ENCODE results near the gene DGCR2. TPM values are rescaled to one million over a fixed set of nuclear protein-coding genes. Genes with fewer than 3 reads are reported as not detected.

The DGCR2 gene
- total and polyA plus RNA-seq, 2 experiments from 2014 or later, result 65.8 to 82.1 TPM

DNA sequence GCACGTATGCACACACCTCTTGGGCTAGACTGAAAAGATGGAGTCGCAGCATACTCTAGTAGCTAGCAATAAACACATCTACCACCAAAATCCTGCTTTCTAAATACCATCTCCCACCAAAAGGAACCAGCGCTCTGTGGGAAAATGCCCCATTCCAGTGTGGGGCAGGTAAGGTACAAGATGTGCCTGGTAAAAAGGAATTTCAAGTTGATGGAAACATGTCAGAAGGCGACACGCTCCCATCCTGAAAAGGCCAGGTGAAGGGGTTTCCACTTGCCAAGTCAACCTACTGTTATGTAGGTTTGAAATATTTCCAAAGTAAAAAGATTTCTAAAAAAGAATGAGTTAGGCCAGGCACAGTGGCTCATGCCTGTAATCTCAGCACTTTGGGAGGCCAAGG, 8.8 kb downstream of the DGCR2 start:
- no peaks in the 10 kb centered on the region for H3K4me1 ChIP-seq (ENCODE audit: low read depth)
- H3K4me3 ChIP-seq, result no peak overlapping the region
- TF ChIP-seq, protein P1, sequence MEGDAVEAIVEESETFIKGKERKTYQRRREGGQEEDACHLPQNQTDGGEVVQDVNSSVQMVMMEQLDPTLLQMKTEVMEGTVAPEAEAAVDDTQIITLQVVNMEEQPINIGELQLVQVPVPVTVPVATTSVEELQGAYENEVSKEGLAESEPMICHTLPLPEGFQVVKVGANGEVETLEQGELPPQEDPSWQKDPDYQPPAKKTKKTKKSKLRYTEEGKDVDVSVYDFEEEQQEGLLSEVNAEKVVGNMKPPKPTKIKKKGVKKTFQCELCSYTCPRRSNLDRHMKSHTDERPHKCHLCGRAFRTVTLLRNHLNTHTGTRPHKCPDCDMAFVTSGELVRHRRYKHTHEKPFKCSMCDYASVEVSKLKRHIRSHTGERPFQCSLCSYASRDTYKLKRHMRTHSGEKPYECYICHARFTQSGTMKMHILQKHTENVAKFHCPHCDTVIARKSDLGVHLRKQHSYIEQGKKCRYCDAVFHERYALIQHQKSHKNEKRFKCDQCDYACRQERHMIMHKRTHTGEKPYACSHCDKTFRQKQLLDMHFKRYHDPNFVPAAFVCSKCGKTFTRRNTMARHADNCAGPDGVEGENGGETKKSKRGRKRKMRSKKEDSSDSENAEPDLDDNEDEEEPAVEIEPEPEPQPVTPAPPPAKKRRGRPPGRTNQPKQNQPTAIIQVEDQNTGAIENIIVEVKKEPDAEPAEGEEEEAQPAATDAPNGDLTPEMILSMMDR (IDR thresholded peaks at IDR 0.05; ENCODE audit: low read depth, low read length), result no peak
- H3K9me3 ChIP-seq (ENCODE audit: low read depth), result no peaks in the 10 kb centered on the region
- DNase-seq (ENCODE audit: low read depth in 1 of 2, low spot score in 1 of 2), result no peak
- no peaks in the 10 kb centered on the region for H3K36me3 ChIP-seq
- no peak overlapping the region for H3K27ac ChIP-seq
- H3K27me3 ChIP-seq, result no peaks in the 10 kb centered on the region

DNA sequence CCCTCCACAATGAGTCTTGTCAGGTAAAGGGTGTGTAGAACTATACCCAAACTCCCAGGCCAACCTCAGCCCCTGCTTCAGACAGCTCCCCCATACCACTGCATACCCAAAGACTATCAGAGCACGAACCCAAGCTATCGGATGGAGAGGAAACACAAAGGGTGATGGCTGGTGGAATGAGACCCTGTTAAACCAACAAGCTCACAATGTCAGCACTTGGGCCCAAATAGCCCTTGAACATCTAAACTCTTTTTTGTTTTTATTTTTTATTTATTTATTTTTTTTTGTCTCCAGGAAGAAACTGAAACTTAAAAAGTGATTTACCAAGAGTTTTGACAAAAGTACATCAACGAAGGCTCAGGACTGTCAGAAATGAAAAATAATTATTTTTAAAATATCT, 10.6 kb downstream of the DGCR2 start:
- no peak overlapping the region for H3K4me3 ChIP-seq
- no peaks in the 10 kb centered on the region for H3K4me1 ChIP-seq (ENCODE audit: low read depth)
- H3K27ac ChIP-seq, result no peak overlapping the region
- DNase-seq (ENCODE audit: low read depth in 1 of 2, low spot score in 1 of 2), result no peak
- H3K36me3 ChIP-seq, result no peaks in the 10 kb centered on the region
- TF ChIP-seq, protein P1 (IDR thresholded peaks at IDR 0.05; ENCODE audit: low read depth, low read length), result no peak
- no peaks in the 10 kb centered on the region for H3K27me3 ChIP-seq
- H3K9me3 ChIP-seq (ENCODE audit: low read depth), result no peaks in the 10 kb centered on the region

- Histone ChIP-seq H3K27ac (no peak overlapping the region), H3K27me3 (no peaks in the 10 kb centered on the region), H3K9me3 (ENCODE audit: low read depth) (no peaks in the 10 kb centered on the region), H3K4me3 (no peak overlapping the region), H3K36me3 (no peaks in the 10 kb centered on the region), H3K4me1 (ENCODE audit: low read depth) (no peaks in the 10 kb centered on the region)
- TF ChIP-seq, protein P1 (IDR thresholded peaks at IDR 0.05; ENCODE audit: low read depth, low read length), result no peak
- DNase-seq (ENCODE audit: low read depth in 1 of 2, low spot score in 1 of 2), result no peak
These were observed 11.1 kb downstream of the DGCR2 start for GRCh38 chr22:19111140-19111539.

- H3K4me3 ChIP-seq, result no peak overlapping the region
- H3K36me3 ChIP-seq, result no peaks in the 10 kb centered on the region
- TF ChIP-seq, protein P1 (IDR thresholded peaks at IDR 0.05; ENCODE audit: low read depth, low read length), result no peak
- no peaks in the 10 kb centered on the region for H3K9me3 ChIP-seq (ENCODE audit: low read depth)
- no peak overlapping the region for H3K27ac ChIP-seq
- DNase-seq (ENCODE audit: low read depth in 1 of 2, low spot score in 1 of 2), result no peak
- H3K4me1 ChIP-seq (ENCODE audit: low read depth), result no peaks in the 10 kb centered on the region
- no peaks in the 10 kb centered on the region for H3K27me3 ChIP-seq
These were observed 11.6 kb downstream of the DGCR2 start for GRCh38 chr22:19110646-19111045.

DNA sequence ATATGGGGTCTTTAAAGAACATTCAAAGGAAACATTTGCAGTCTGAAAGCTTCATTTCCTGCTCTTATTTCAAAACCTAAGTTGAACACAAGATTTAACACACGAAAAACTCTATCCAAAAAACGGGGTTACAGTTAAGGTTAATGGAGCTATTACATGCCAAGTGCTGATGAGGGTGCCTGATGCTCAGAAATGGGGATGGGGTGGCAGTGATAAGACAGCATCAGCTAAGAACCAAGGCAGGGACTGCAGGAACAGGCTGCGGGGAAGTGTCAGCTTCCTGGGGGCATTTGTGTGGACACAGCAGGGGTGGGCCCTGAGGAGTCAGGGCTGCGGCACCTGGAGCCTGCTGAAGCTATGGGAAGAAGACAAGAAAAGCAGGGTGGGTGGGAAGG, 12.2 kb downstream of the DGCR2 start:
- Histone ChIP-seq H3K27ac (no peak overlapping the region), H3K9me3 (ENCODE audit: low read depth) (no peaks in the 10 kb centered on the region), H3K27me3 (no peaks in the 10 kb centered on the region), H3K36me3 (no peaks in the 10 kb centered on the region), H3K4me1 (ENCODE audit: low read depth) (no peaks in the 10 kb centered on the region), H3K4me3 (no peak overlapping the region)
- TF ChIP-seq, protein P1 (IDR thresholded peaks at IDR 0.05; ENCODE audit: low read depth, low read length), result no peak
- no peak for DNase-seq (ENCODE audit: low read depth in 1 of 2, low spot score in 1 of 2)

Measured in cardiac muscle cell (in vitro differentiated cells and primary cell).